ENCODE results near the gene EID2.
A peak's percentile ranks its signal among the peaks of the same experiment; 100 is the strongest.

EID2 gene

GRCh38 chr19:39514840-39515550 lies 25.0 kb downstream of the EID2 start, which contains the start of gene SELENOV:
SELENOV (plus strand) TSS chr19:39515139; CDS start chr19:39515213, 74 bp downstream.
- H4K20me1 ChIP-seq (ENCODE audit: control insufficient read depth, insufficient read depth, low read depth, low read length): no peaks in the 10 kb centered on the region
- H3F3A ChIP-seq (ENCODE audit: control insufficient read depth, insufficient read depth): no peaks in the 10 kb centered on the region
- peak within 1 kb of the TSS; percentile 35 for H3K4me2 ChIP-seq (ENCODE audit: low read length)

GRCh38 chr19:39512988-39513387 lies 27.0 kb downstream of the EID2 start:
- H3K4me2 ChIP-seq (ENCODE audit: low read length): no peak overlapping the region
- H3K4me1 ChIP-seq (ENCODE audit: control insufficient read depth, low read length): peaks cover 15% of the 10 kb centered on the region
- H3K9me3 ChIP-seq (ENCODE audit: control insufficient read depth, insufficient read depth, low read length): no peaks in the 10 kb centered on the region
- no peak for TF ChIP-seq CTCF (IDR thresholded peaks at IDR 0.05; ENCODE audit: low read depth, low read length, poor library complexity, severe bottlenecking)
- no peak for TF ChIP-seq EZH2phosphoT487 (IDR thresholded peaks at IDR 0.05; ENCODE audit: borderline replicate concordance, low read length)
- H3K9me2 ChIP-seq (replicated peaks; ENCODE audit: control insufficient read depth, low read length): no peaks in the 10 kb centered on the region
- H3K4me3 ChIP-seq (ENCODE audit: low read length): no peak overlapping the region
- H3K27ac ChIP-seq (ENCODE audit: low read depth, low read length): no peak overlapping the region
- H3K79me2 ChIP-seq (ENCODE audit: control insufficient read depth, low read length): no peaks in the 10 kb centered on the region
- H3K36me3 ChIP-seq (ENCODE audit: control insufficient read depth, low read length): no peaks in the 10 kb centered on the region
- H3F3A ChIP-seq (ENCODE audit: control insufficient read depth, insufficient read depth): no peaks in the 10 kb centered on the region; the same call in 1 of the 2 replicates
- H3K27me3 ChIP-seq (ENCODE audit: control insufficient read depth, low read length): peaks cover 37% of the 10 kb centered on the region
- no peaks in the 10 kb centered on the region for H4K20me1 ChIP-seq (ENCODE audit: control insufficient read depth, insufficient read depth, low read depth, low read length)

More at GRCh38 chr19:39514840-39515550, 25.0 kb downstream of the EID2 start, which contains the start of gene SELENOV:
- Histone ChIP-seq H3K4me1 (ENCODE audit: control insufficient read depth, low read length) (peaks cover 29% of the 10 kb centered on the region), H3K9me3 (ENCODE audit: control insufficient read depth, insufficient read depth, low read length) (no peaks in the 10 kb centered on the region), H3K9me2 (replicated peaks; ENCODE audit: control insufficient read depth, low read length) (no peaks in the 10 kb centered on the region), H3K36me3 (ENCODE audit: control insufficient read depth, low read length) (no peaks in the 10 kb centered on the region), H3K79me2 (ENCODE audit: control insufficient read depth, low read length) (no peaks in the 10 kb centered on the region), H3K27ac (ENCODE audit: low read depth, low read length) (no peak within 1 kb of the TSS), H3K4me3 (ENCODE audit: low read length) (no peak within 1 kb of the TSS), H3K27me3 (ENCODE audit: control insufficient read depth, low read length) (peaks cover 37% of the 10 kb centered on the region)
- peak; percentile 37 for TF ChIP-seq CTCF (IDR thresholded peaks at IDR 0.05; ENCODE audit: low read depth, low read length, poor library complexity, severe bottlenecking)
- peak; percentile 81; the same call in 1 of the 2 replicates for TF ChIP-seq EZH2phosphoT487 (IDR thresholded peaks at IDR 0.05; ENCODE audit: borderline replicate concordance, low read length)

- H3K4me1 ChIP-seq (ENCODE audit: control insufficient read depth, low read length): no peaks in the 10 kb centered on the region
- H3K4me3 ChIP-seq (ENCODE audit: low read length): no peak overlapping the region
- no peaks in the 10 kb centered on the region for H3K79me2 ChIP-seq (ENCODE audit: control insufficient read depth, low read length)
- peaks cover 12% of the 10 kb centered on the region for H3K27me3 ChIP-seq (ENCODE audit: control insufficient read depth, low read length)
- H3K9me2 ChIP-seq (replicated peaks; ENCODE audit: control insufficient read depth, low read length): no peaks in the 10 kb centered on the region
- H3K27ac ChIP-seq (ENCODE audit: low read depth, low read length): no peak overlapping the region
- no peaks in the 10 kb centered on the region for H3K36me3 ChIP-seq (ENCODE audit: control insufficient read depth, low read length)
- H3F3A ChIP-seq (ENCODE audit: control insufficient read depth, insufficient read depth): no peaks in the 10 kb centered on the region; the same call in 1 of the 2 replicates
- H3K4me2 ChIP-seq (ENCODE audit: low read length): no peak overlapping the region
- H3K9me3 ChIP-seq (ENCODE audit: control insufficient read depth, insufficient read depth, low read length): no peaks in the 10 kb centered on the region
- no peaks in the 10 kb centered on the region for H4K20me1 ChIP-seq (ENCODE audit: control insufficient read depth, insufficient read depth, low read depth, low read length)
- TF ChIP-seq CTCF (IDR thresholded peaks at IDR 0.05; ENCODE audit: low read depth, low read length, poor library complexity, severe bottlenecking) (no peak), EZH2phosphoT487 (IDR thresholded peaks at IDR 0.05; ENCODE audit: borderline replicate concordance, low read length) (no peak)
Measured at GRCh38 chr19:39509233-39509632, 30.7 kb downstream of the EID2 start.
